Measurements from ENCODE around the gene BIN1. TPM values are rescaled to one million over a fixed set of nuclear protein-coding genes. Genes with fewer than 3 reads are reported as not detected.

Gene BIN1
- total and polyA plus RNA-seq, 12 donors: 62.1 to 207 (median 125) TPM

DNA sequence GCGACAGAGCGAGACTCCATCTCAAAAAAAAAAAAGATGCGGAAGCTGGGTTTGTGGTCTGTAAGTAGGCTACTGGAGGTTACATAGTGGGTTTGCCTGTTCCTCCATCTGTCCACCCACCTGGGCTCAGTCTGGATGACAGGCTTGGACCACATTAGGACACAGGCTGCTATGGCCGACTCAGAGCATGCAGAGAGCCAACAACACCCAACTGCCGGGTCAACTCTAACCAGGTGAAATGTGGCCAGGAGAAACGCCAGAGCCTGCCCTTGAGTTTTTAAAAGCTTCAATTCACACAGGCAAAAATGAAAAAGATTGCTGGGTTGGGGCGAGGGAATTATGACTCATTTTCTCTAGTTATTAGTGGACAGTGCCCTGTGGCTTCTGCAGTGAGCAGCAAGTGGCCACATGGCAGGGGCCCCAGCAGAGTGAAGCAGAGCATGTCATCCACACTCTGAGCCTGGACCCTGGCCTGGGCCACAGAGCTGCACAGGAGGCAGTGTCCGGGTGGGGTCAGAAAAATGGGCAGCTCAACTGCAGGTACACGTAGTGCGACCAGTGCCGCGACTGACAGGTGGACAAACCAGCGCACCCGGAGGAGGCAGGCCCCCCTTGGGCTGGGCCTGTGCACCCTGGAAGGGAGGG, 67.4 kb downstream of the BIN1 start:
- 87 to 91% (median 89%) methylated on average over 14 of the region's 14 CpGs for WGBS, 4 donors
- H3K27ac ChIP-seq: no peak overlapping the region

DNA sequence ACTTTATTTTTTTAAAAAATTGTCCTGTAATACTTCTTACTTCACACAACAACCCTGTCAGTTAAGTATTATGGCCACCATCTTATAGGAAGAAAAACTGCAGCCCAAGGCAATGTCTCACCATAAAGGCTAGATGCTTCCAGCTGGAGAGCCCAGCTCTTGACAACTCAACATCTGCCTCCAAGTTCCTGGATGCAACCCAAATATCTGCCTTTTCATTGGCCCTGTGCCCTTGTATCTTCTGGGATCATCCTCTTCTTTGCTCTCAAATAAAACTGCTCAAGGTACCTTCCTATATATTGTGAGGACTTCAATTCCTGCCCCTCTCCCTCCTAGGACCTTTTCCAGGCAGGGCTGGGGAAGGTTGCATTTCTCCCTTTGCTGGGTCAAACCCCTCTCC, 69.5 kb downstream of the BIN1 start:
- intact Hi-C loops (cut with DNase I): no loop called here
- peak in 1 of 7 donors; percentile 46 for DNase-seq
- Histone ChIP-seq H3K36me3 (replicated peaks in 1 of 2) (no peaks in the 10 kb centered on the region), H3K9me3 (replicated peaks in 1 of 3) (no peaks in the 10 kb centered on the region), H3K27ac (no peak overlapping the region), H3K4me3 (no peak overlapping the region), H3K27me3 (no peaks in the 10 kb centered on the region), H3K4me1 (replicated peaks in 1 of 2) (no peaks in the 10 kb centered on the region)
- TF ChIP-seq POLR2A (IDR thresholded peaks at IDR 0.05): no peak
- TF ChIP-seq, protein P1, sequence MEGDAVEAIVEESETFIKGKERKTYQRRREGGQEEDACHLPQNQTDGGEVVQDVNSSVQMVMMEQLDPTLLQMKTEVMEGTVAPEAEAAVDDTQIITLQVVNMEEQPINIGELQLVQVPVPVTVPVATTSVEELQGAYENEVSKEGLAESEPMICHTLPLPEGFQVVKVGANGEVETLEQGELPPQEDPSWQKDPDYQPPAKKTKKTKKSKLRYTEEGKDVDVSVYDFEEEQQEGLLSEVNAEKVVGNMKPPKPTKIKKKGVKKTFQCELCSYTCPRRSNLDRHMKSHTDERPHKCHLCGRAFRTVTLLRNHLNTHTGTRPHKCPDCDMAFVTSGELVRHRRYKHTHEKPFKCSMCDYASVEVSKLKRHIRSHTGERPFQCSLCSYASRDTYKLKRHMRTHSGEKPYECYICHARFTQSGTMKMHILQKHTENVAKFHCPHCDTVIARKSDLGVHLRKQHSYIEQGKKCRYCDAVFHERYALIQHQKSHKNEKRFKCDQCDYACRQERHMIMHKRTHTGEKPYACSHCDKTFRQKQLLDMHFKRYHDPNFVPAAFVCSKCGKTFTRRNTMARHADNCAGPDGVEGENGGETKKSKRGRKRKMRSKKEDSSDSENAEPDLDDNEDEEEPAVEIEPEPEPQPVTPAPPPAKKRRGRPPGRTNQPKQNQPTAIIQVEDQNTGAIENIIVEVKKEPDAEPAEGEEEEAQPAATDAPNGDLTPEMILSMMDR (IDR thresholded peaks at IDR 0.05): no peak

More for the DNA sequence above, 67.4 kb downstream of the BIN1 start:
- no peak for DNase-seq
- TF ChIP-seq POLR2A (IDR thresholded peaks at IDR 0.05): no peak
- TF ChIP-seq, protein P1 (IDR thresholded peaks at IDR 0.05): no peak
- Histone ChIP-seq H3K36me3 (replicated peaks in 1 of 2) (no peaks in the 10 kb centered on the region), H3K4me3 (no peak overlapping the region), H3K4me1 (replicated peaks in 1 of 2) (no peaks in the 10 kb centered on the region), H3K27me3 (no peaks in the 10 kb centered on the region), H3K9me3 (replicated peaks in 1 of 3) (no peaks in the 10 kb centered on the region)
- intact Hi-C loops (cut with DNase I): loop anchor here in 1 of 2 donors (10.0 kb wide), 1 partner anchor 255 kb away; the partner anchor contains the start of gene ERCC3

DNA sequence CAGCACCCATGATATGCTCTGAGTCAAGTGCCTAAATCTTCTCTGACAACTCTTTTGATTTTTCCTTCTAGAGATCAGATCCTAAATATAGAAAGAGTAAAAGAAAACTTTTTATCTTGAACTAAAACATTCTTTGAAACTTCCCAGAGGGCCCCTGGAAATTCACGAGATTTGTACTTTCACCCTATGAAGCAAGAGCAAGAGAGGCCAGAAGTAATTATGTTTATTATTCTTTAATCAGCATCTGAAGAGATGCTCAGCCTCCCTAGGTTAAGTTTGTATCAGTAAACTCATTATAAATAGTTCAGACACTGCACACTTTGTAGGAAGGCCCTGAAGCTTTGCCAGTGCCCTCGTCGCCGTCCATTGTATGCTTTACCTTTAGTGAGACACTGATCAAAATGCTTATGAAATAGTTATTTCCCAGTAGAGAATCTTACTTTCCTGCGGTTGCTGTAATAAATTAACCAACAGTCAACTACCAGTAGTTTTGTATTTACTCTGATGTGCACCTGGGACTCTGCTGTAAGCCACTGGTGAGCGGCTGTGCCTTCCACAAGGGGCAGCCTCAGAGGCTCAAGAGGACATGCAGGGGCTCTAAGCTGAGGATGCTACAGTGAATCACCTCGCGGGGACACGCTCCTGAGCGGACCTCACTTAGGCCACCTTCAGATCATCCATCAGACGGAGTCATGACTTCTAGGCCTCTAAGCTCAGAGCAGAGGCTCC, 71.9 kb downstream of the BIN1 start:
- intact Hi-C loops (cut with DNase I): no loop called here
- no peaks in the 10 kb centered on the region for H3K27me3 ChIP-seq
- 84 to 90% (median 87%) methylated on average over 9 to 11 of the region's 11 CpGs for WGBS, 4 donors
- H3K4me1 ChIP-seq (replicated peaks in 1 of 2): no peaks in the 10 kb centered on the region
- H3K36me3 ChIP-seq (replicated peaks in 1 of 2): no peaks in the 10 kb centered on the region
- no peak overlapping the region for H3K4me3 ChIP-seq
- H3K27ac ChIP-seq: no peak overlapping the region
- H3K9me3 ChIP-seq (replicated peaks in 1 of 3): no peaks in the 10 kb centered on the region
- no peak for TF ChIP-seq POLR2A (IDR thresholded peaks at IDR 0.05)
- TF ChIP-seq, protein P1 (IDR thresholded peaks at IDR 0.05): no peak
- DNase-seq: no peak

DNA sequence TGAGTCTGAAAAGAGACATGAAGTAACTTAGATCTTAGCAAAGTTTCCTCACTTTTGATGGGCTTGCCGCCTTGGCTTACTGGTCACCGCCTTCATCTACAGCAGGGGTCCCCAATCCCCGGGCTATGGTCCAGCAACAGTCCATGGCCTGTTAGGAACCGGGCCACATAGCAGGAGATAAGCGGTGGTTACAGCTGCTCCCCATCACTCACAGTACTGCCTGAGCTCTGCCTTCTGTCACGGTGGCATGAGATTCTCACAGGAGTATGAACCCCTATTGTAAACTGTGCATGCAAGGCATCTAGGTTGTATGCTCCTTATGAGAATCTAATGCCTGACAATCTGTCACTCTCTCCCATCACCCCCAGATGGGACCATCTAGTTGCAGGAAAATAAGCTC, 72.9 kb downstream of the BIN1 start:
- TF ChIP-seq, protein P1 (IDR thresholded peaks at IDR 0.05): no peak
- TF ChIP-seq POLR2A (IDR thresholded peaks at IDR 0.05): no peak

More for the DNA sequence above, 72.9 kb downstream of the BIN1 start:
- no peak overlapping the region for H3K4me3 ChIP-seq
- no peaks in the 10 kb centered on the region for H3K4me1 ChIP-seq (replicated peaks in 1 of 2)
- H3K27me3 ChIP-seq: no peaks in the 10 kb centered on the region
- no peak overlapping the region for H3K27ac ChIP-seq
- intact Hi-C loops (cut with DNase I): no loop called here
- H3K36me3 ChIP-seq (replicated peaks in 1 of 2): no peaks in the 10 kb centered on the region
- H3K9me3 ChIP-seq (replicated peaks in 1 of 3): no peaks in the 10 kb centered on the region
- 74 to 83% (median 79%) methylated on average over 6 of the region's 6 CpGs for WGBS, 4 donors
- no peak for DNase-seq
